AG04450 (cell line): ENCODE results near the gene UCP3. TPM values are rescaled to one million over a fixed set of nuclear protein-coding genes. Genes with fewer than 3 reads are reported as not detected.
A peak's percentile ranks its signal among the peaks of the same experiment; 100 is the strongest.

Experiments
- CTCF ChIA-PET: fragments of 300-600, 350-600 bp; formaldehyde crosslinking; extraction: SDS; loops from one replicate; lab custom pipeline; 2022; ENCODE audit warnings: antibody characterized with exemption, inconsistent platforms; lab: Charles Lee
- POLR2A ChIA-PET: fragments of 350-600 bp; formaldehyde crosslinking; extraction: SDS; loops from one replicate; lab custom pipeline; 2021; ENCODE audit warnings: antibody characterized with exemption, inconsistent platforms; lab: Yijun Ruan, JAX
- DNase-seq: peaks from one replicate; pipeline ENCODE4 v3.0.0-alpha.2; 2011; ENCODE audit warnings: low read depth, low spot score
- H3K27ac ChIP-seq: one replicate; pipeline ENCODE4 v1.5.1; 2012; ENCODE audit warnings: low read depth, low read length, control low read depth
- H3K27me3 ChIP-seq: one replicate; pipeline ENCODE4 v1.6.0; 2012; ENCODE audit warnings: low read length; ENCODE audit not compliant: control insufficient read depth, insufficient read depth
- H3K4me3 ChIP-seq: 2 replicates; pipeline ENCODE4 v1.5.1; 2011; ENCODE audit warnings: mild to moderate bottlenecking, low read depth, low read length, control low read depth
- H3K9me3 ChIP-seq: 2 replicates; pipeline ENCODE4 v1.5.1; 2012; ENCODE audit warnings: low read length; ENCODE audit not compliant: control insufficient read depth, insufficient read depth
- CTCF ChIP-seq: IDR thresholded peaks from 2 replicates; pipeline ENCODE4 v1.5.1; 2011; ENCODE audit warnings: low read depth, low read length, control low read depth, inconsistent platforms
- polyA plus RNA-seq: library from polyadenylated mRNA; depleted of rRNA; stranded (reverse); fragments of >200 nt; gene quantifications from 2 replicates; pipeline ENCODE4 v1.2.3, GENCODE V29; 2011

UCP3 gene
- polyA plus RNA-seq, 1 experiment: 0.41 TPM

DNA sequence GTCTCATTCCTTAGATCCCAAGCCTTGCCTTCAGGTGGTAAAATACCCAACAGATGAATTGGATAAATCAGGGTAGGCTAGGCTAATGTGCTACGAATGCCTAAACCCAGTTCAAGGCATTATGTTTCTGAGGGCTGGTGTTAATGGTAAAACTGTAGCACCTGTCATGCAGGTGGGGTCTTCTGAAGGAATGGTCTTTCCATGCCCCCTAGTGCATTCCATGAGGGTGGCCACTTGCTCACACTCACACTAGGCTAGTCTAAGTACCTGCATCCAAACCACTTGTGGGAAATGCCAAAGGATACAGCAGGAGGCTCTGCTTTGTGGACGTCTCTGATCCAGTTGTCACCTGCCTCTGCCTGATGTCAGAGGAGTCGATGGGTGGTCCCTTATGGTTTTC, 24.2 kb upstream of the UCP3 start:
- H3K27me3 ChIP-seq: no peaks in the 10 kb centered on the region
- H3K9me3 ChIP-seq: no peaks in the 10 kb centered on the region
- H3K27ac ChIP-seq: no peak overlapping the region
- DNase-seq: no peak
- no peak for TF ChIP-seq CTCF
- POLR2A ChIA-PET: no interaction called here
- no peak overlapping the region for H3K4me3 ChIP-seq
- CTCF ChIA-PET: no interaction called here

- no peak for DNase-seq
- ChIA-PET POLR2A (no interaction called here), CTCF (no interaction called here)
Measured at GRCh38 chr11:74030723-74031676, 22.1 kb upstream of the UCP3 start.

DNA sequence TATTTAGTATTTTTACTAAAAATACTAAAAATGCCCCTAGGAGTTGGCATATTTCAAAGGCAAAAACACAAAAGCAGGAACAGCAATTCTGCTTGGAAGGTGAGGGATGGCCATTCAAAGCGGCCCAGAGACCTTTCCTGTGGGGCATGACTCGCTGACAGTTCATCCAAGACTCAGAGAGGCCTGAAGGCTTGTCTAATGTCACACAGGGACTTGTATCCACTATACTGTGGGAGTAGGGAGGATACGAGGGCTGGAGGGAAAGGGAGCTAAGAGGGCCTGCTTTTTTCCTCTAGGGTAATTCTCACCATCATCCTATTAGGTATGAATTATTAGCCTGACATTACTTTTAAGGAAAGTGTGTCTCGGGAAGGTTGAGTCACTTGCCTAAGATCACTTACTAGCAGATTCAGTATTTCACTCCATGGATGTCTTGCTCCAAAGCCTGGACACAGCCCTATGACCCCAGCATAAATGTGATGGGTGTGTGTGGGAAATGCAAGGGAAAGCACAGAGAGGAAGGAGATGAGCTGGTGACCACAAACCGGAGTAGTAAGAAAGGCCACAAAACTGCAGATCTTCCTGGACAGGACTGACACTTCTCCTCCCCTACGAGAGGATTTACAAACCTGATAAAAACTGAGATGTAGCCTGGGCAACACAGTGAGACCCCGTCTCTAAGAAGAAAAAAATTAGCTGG, 16.7 kb upstream of the UCP3 start:
- Histone ChIP-seq H3K27me3 (no peaks in the 10 kb centered on the region), H3K4me3 (no peak overlapping the region), H3K9me3 (no peaks in the 10 kb centered on the region), H3K27ac (peak overlapping the region; percentile 54)
- TF ChIP-seq CTCF: no peak
- POLR2A ChIA-PET: no interaction called here
- CTCF ChIA-PET: interaction anchor here (0.5 kb wide), 1 partner anchor 425 kb away, joined by 3 read pairs; no protein-coding TSS in a partner anchor
- no peak for DNase-seq

More at GRCh38 chr11:74030723-74031676, 22.1 kb upstream of the UCP3 start:
- H3K4me3 ChIP-seq: no peak overlapping the region
- H3K27ac ChIP-seq: no peak overlapping the region
- no peaks in the 10 kb centered on the region for H3K9me3 ChIP-seq
- no peaks in the 10 kb centered on the region for H3K27me3 ChIP-seq
- TF ChIP-seq CTCF: no peak

DNA sequence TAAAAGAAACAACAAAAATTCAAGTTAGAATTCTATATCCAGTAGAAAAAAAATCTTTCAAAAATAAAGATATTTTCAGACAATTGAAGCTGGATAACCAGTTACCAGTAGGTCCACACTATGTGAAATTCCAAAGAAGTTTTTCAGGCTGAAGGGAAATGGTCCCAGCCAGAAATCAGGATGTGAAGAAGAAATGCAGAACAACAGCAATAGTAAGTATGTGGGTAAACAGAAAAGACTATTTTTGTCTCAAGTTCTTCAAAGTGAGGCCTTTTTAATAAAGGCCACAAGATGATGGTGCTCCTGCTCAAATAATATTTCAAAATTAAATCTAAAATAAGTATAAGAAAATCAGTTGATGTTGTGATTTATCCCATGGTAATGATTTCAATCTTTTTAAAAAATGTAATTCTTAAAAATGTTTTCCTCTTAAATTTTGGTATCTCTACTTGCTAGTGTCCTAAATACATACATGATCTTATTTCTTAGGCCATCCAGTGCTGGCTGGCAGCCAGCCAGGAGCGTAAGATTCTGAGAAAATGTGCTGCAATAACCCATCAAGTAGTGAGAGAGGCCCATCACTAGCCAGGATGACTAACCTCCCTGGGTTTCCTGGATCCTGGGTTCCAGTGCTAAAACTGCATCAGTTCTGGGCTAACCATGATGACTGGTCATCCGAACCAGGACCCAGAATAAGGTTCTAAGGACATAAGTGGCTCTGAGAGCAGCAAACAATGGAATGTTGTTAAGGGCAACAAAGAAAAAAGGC, 15.6 kb upstream of the UCP3 start:
- Histone ChIP-seq H3K27ac (no peak overlapping the region), H3K27me3 (no peaks in the 10 kb centered on the region), H3K9me3 (no peaks in the 10 kb centered on the region), H3K4me3 (no peak overlapping the region)
- ChIA-PET POLR2A (no interaction called here), CTCF (no interaction called here)
- TF ChIP-seq CTCF: no peak
- peak; percentile 59 for DNase-seq
